GM10248 (cell line): ENCODE results near the gene FOXK1.

Experiments
- CTCF ChIA-PET: fragments of 300-600 bp; sonication (Branson Sonifier 250); formaldehyde crosslinking; extraction: SDS; loops from one replicate; lab custom pipeline; 2021; ENCODE audit warnings: antibody characterized with exemption; lab: Yijun Ruan, JAX
- POLR2A ChIA-PET: fragments of 350-650 bp; sonication (Branson Sonifier 250); formaldehyde crosslinking; extraction: SDS; loops from one replicate; lab custom pipeline; 2020; ENCODE audit warnings: antibody characterized with exemption; lab: Yijun Ruan, JAX
- DNase-seq: peaks from one replicate; pipeline ENCODE4 v3.0.0; 2012; ENCODE audit errors: extremely low spot score
- CTCF ChIP-seq: IDR thresholded peaks from 2 replicates; pipeline ENCODE4 v1.5.1; 2012; ENCODE audit warnings: mild to moderate bottlenecking, low read depth; ENCODE audit errors: extremely low read depth, missing control alignments, control extremely low read depth

The FOXK1 gene

GRCh38 chr7:4711634-4712033 lies 29.5 kb downstream of the FOXK1 start:
- POLR2A ChIA-PET = no interaction called here
- CTCF ChIA-PET = interaction anchor here (1.1 to 3.1 kb wide), 3 partner anchors 10 to 25 kb away, joined by 3 to 15 read pairs (median 8); no protein-coding TSS in a partner anchor
- no peak for TF ChIP-seq CTCF
- no peak for DNase-seq

- peak; percentile 62 for DNase-seq
- no peak for TF ChIP-seq CTCF
- POLR2A ChIA-PET = interaction anchor here (0.7 to 1.1 kb wide), 3 partner anchors 12 to 1673 kb away, joined by 3 to 5 read pairs (median 3); no protein-coding TSS in a partner anchor
- CTCF ChIA-PET = interaction anchor here (1.1 to 3.1 kb wide), 6 partner anchors 11 to 71 kb away, joined by 3 to 15 read pairs (median 6); no protein-coding TSS in a partner anchor
These were observed 30.4 kb downstream of the FOXK1 start for GRCh38 chr7:4712281-4713182.

GRCh38 chr7:4713183-4713784 lies 31.2 kb downstream of the FOXK1 start:
- no peak for TF ChIP-seq CTCF
- ChIA-PET CTCF (interaction anchor here (1.1 to 3.1 kb wide), 5 partner anchors 12 to 72 kb away, joined by 3 to 15 read pairs (median 4); no protein-coding TSS in a partner anchor), POLR2A (interaction anchor here (0.7 to 1.1 kb wide), 3 partner anchors 12 to 1674 kb away, joined by 3 to 5 read pairs (median 3); no protein-coding TSS in a partner anchor)
- DNase-seq = peak; percentile 81

GRCh38 chr7:4714161-4714700 lies 32.1 kb downstream of the FOXK1 start:
- ChIA-PET CTCF (interaction anchor here (1.2 to 1.7 kb wide), 2 partner anchors 30 to 33 kb away, joined by 3 to 4 read pairs; no protein-coding TSS in a partner anchor), POLR2A (no interaction called here)
- DNase-seq = no peak
- TF ChIP-seq CTCF = no peak

- CTCF ChIA-PET = interaction anchor here (2.1 kb wide), 1 partner anchor 10 kb away, joined by 4 read pairs; no protein-coding TSS in a partner anchor
- DNase-seq = no peak
- POLR2A ChIA-PET = no interaction called here
- no peak for TF ChIP-seq CTCF
These were observed 32.8 kb downstream of the FOXK1 start for GRCh38 chr7:4714767-4715409.
